Psoas muscle (tissue), 8 donors: ENCODE measurements around the gene ABLIM1. TPM values are rescaled to one million over a fixed set of nuclear protein-coding genes. Genes with fewer than 3 reads are reported as not detected.

Experiments
- ATAC-seq, 4 donors: fragments of 200-7000 bp; cut with Tn5 transposase; one replicate each; pipeline ENCODE4 v1.9.1; 2020; ENCODE audit warnings: moderate library complexity in 3 of 4, mild to moderate bottlenecking in 2 of 4
- DNase-seq, 2 donors: peaks; one replicate each; pipeline ENCODE4 v3.0.0-alpha.2; 2020
- H3K27ac ChIP-seq: fragments of 200-600 bp; one replicate; pipeline ENCODE4 v1.8.0; 2022
- H3K27me3 ChIP-seq, 3 donors: fragments of 200-600 bp in 1 of 3; one replicate each; pipeline versions ENCODE4 v1.6.1 to v1.8.0; 2013 to 2022; ENCODE audit warnings: low read length in 2 of 3, mild to moderate bottlenecking in 2 of 3, moderate library complexity in 1 of 3; ENCODE audit not compliant: insufficient read depth in 3 of 3
- H3K36me3 ChIP-seq, 2 donors: fragments of 200-600 bp in 1 of 2; one replicate each; pipeline versions ENCODE4 v1.6.1 to v1.8.0; 2013 to 2022; ENCODE audit warnings: low read depth in 1 of 2, mild to moderate bottlenecking in 1 of 2, moderate library complexity in 1 of 2; ENCODE audit not compliant: insufficient read depth in 1 of 2
- H3K4me1 ChIP-seq: fragments of 200-600 bp; one replicate; pipeline ENCODE4 v1.8.0; 2022
- H3K4me3 ChIP-seq: fragments of 200-600 bp; one replicate; pipeline ENCODE4 v1.8.0; 2022; ENCODE audit warnings: mild to moderate bottlenecking
- H3K9me3 ChIP-seq: fragments of 200-600 bp; one replicate; pipeline ENCODE4 v1.8.0; 2022
- CTCF ChIP-seq: fragments of 200-600 bp; IDR thresholded peaks from one replicate; pipeline ENCODE4 v1.8.0; 2022; ENCODE audit warnings: antibody characterized with exemption
- WGBS, 3 donors: extraction: QIAGEN DNeasy Blood & Tissue Kit; methylation state at CpG; one replicate each; pipeline versions ENCODE4 v1.1.6 to v1.1.7; 2013; 5-methylcytosine and 5-hydroxymethylcytosine counted together
- intact Hi-C, 2 donors: fragments of 100-400 bp; cut with DNase I; formaldehyde crosslinking; loops; one replicate each; pipeline versions ENCODE4 v1.11.0 to v1.14.2; 2022
- polyA plus RNA-seq, 3 donors: library from polyadenylated mRNA; stranded (reverse); fragments of 200-250 nt; gene quantifications; one replicate each; pipeline ENCODE4 v1.2.3, GENCODE V29; 2013
- total RNA-seq, 4 donors: library from RNA; stranded (reverse); fragmentation: NEBNext Ultra II Directional in 2 of 4; extraction: Animal tissue kit (Norgen Biotek cat#: 25700) in 2 of 4; gene quantifications; one replicate each; pipeline versions ENCODE4 v1.2.1 to v1.2.4, GENCODE V29; 2021 to 2023
- donor health status: healthy with polysubstance abuse.
- donor health status: DM: no; HTN: no; CAD: no; lungs with moderate emphysema.
- donor health status: Bipolar disorder and iron deficiency.
- donor health status: healthy.
- donor health status: DM: yes; HTN: yes; CAD: no.
- donor health status: DM: no; HTN: no; CAD: no.
- donor health status: DM: no; HTN: no; CAD: no.
- donor health status: DM: yes; HTN: yes; CAD: no.

ABLIM1 gene
- total and polyA plus RNA-seq, 7 donors = 15.4 to 183 (median 21.8) TPM

- Histone ChIP-seq H3K4me1 (peaks cover 9% of the 10 kb centered on the region), H3K4me3 (no peak overlapping the region), H3K27ac (no peak overlapping the region), H3K36me3 (no peaks in the 10 kb centered on the region), H3K9me3 (no peaks in the 10 kb centered on the region), H3K27me3 (peaks cover 0 to 36% (median 18%) of the 10 kb centered on the region in 3 donors)
- intact Hi-C loops = no loop called here
- whole genome bisulfite sequencing, 3 donors = 95 to 98% (median 97%) methylated on average over 1 of the region's 1 CpG
- ATAC-seq (no peak), DNase-seq (no peak)
- TF ChIP-seq CTCF = no peak
Measured at GRCh38 chr10:114406455-114406854, 251.6 kb downstream of the ABLIM1 start.

DNA sequence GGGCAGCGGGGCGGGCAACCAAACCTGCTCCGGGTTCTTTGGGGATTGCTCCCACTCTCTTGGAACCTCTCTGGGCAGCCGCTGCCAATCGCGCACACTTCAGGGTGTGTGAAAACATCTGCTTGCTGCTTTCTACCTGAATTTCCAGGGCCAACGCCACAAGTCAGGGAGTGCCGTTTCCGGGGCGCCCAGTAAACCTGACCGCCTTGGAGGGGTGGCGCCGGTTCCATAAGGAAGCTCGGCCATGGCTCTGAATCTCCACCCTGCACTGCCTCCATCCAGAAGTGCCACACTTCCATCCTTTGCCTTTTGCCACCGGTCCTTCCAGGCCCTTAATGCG, 253.1 kb downstream of the ABLIM1 start:
- ATAC-seq (no peak), DNase-seq (no peak)
- Histone ChIP-seq H3K4me3 (peak overlapping the region; percentile 69), H3K27ac (no peak overlapping the region), H3K27me3 (peaks cover 0 to 50% (median 18%) of the 10 kb centered on the region in 3 donors), H3K4me1 (peaks cover 9% of the 10 kb centered on the region), H3K9me3 (no peaks in the 10 kb centered on the region), H3K36me3 (no peaks in the 10 kb centered on the region)
- no peak for TF ChIP-seq CTCF
- WGBS, 3 donors = 26 to 45% (median 33%) methylated on average over 16 of the region's 16 CpGs
- intact Hi-C loops = no loop called here

DNA sequence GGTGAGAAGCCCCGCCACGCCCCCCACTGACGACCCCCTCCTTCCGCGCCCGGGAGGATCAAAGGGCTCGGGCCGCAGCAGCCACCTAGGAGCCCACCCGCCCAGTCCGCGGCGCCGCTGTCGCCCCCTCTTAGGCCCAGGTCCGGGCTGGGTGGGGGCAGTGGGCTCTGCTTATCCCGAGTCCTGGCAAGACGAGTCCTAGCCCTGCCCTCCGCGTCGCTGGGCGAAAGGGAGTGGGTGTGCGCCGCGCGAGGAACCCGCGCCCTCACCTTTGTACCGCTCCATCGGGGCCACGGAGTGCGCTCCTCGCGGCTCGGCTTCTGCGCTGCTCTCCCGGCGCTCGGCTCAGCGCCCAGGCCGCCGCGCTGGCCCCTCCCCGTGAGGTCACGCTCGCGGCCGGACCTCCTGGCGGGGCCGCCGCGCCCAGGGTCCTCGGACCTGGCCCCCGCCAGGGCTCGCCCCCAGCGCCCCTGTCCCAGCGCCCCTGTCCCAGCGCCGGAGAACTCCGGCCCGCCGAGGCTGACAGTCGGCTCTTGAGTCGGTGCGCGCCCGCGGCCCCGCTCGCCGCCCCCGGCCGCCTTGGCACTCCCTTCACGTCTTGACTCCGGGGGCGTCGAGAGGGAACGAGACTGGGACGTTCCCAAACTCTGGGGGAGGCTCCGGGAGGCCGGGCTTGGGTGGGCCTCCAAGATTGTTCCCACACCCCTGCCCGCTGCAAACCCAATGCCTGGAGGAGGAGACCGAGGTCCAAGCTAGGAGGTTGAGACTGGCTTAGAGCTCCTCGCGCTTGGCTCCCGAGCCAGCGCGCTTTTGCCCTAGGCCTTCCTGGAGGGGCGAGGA, 253.7 kb downstream of the ABLIM1 start, which contains the start of gene AFAP1L2:
AFAP1L2 (minus strand) TSS at position 332 of the 840 bp plus-strand sequence; CDS start at position 285, 47 bp downstream.
- 1 to 2% (median 2%) methylated on average over 77 to 88 of the region's 88 CpGs for WGBS, 3 donors
- no peaks in the 10 kb centered on the region for H3K9me3 ChIP-seq
- H3K4me3 ChIP-seq = peak within 1 kb of the TSS; percentile 69
- DNase-seq (peak; percentile 32 to 65), ATAC-seq (peak; percentile 62 to 74 (median 66))
- peaks cover 9% of the 10 kb centered on the region for H3K4me1 ChIP-seq
- peaks cover 0 to 56% (median 21%) of the 10 kb centered on the region in 3 donors for H3K27me3 ChIP-seq
- H3K27ac ChIP-seq = peak within 1 kb of the TSS; percentile 46
- no peak for TF ChIP-seq CTCF
- intact Hi-C loops = no loop called here
- no peaks in the 10 kb centered on the region for H3K36me3 ChIP-seq

GRCh38 chr10:114403541-114404161, 254.4 kb downstream of the ABLIM1 start:
- peak overlapping the region; percentile 46 for H3K27ac ChIP-seq
- no peak for TF ChIP-seq CTCF
- peaks cover 0 to 63% (median 21%) of the 10 kb centered on the region in 3 donors for H3K27me3 ChIP-seq
- WGBS, 3 donors = 0 to 1% (median 1%) methylated on average over 33 to 44 of the region's 44 CpGs
- H3K4me3 ChIP-seq = peak overlapping the region; percentile 69
- intact Hi-C loops = no loop called here
- H3K9me3 ChIP-seq = no peaks in the 10 kb centered on the region
- H3K36me3 ChIP-seq = no peaks in the 10 kb centered on the region
- peak in 1 of 2 donors; percentile 29 for DNase-seq
- peaks cover 9% of the 10 kb centered on the region for H3K4me1 ChIP-seq
- peak; percentile 29 to 68 (median 40) for ATAC-seq
